HepG2 (cell line): Measurements from ENCODE around the gene ASF1B. TPM values are rescaled to one million over a fixed set of nuclear protein-coding genes. Genes with fewer than 3 reads are reported as not detected.

Source experiments
- ATAC-seq: fragments of 200-7000 bp; cut with Tn5 transposase; 3 replicates; pipeline ENCODE4 v1.9.1; 2020; ENCODE audit warnings: mild to moderate bottlenecking, moderate library complexity
- BruUV-seq: library from RNA; stranded (reverse); fragments of 400-500 nt; replicated peaks from 2 replicates; lab custom pipeline; 2021; lab: Mats Ljungman, UMichigan
- CTCF ChIA-PET: fragments of 300-600 bp; formaldehyde crosslinking; extraction: SDS; loops from one replicate; lab custom pipeline; 2021; ENCODE audit warnings: low total read pairs, inconsistent platforms, low intra/inter-chr PET ratio; lab: Yijun Ruan, JAX
- POLR2A ChIA-PET: fragments of 350-600 bp; sonication (Branson Sonifier 250); formaldehyde crosslinking; loops from one replicate; lab custom pipeline; 2020; ENCODE audit warnings: antibody characterized with exemption, inconsistent platforms; lab: Yijun Ruan, JAX
- DNase-seq: peaks from one replicate; pipeline ENCODE4 v3.0.0-alpha.2; 2015; ENCODE audit warnings: low spot score
- FAIRE-seq: peaks from 3 replicates; lab custom pipeline; 2011; peaks lifted over from hg19 to GRCh38; lab: Jason Lieb, UNC
- H2AFZ ChIP-seq: one replicate; pipeline ENCODE4 v1.6.1; 2011; ENCODE audit warnings: low read length, inconsistent platforms
- H3K27ac ChIP-seq: fragments of 300-600 bp; 3 replicates; pipeline ENCODE4 v1.8.0; 2011; ENCODE audit warnings: mixed run types, mild to moderate bottlenecking, mixed read lengths, low read length, inconsistent platforms; ENCODE audit not compliant: insufficient read depth; ENCODE audit errors: extremely low read length
- H3K27me3 ChIP-seq, 2 experiments: fragments of 200-600 bp in 1 of 2; 2 replicates in 1 of 2; 3 replicates in 1 of 2; pipeline versions ENCODE4 v1.6.0 to v1.8.0; 2011; ENCODE audit warnings: low read length in 2 of 2, mild to moderate bottlenecking in 2 of 2, moderate library complexity in 2 of 2, inconsistent platforms in 1 of 2; ENCODE audit not compliant: insufficient read depth in 2 of 2, control insufficient read depth in 1 of 2
- H3K36me3 ChIP-seq, 2 experiments: fragments of 200-600 bp in 1 of 2; replicated peaks in 1 of 2; 2 replicates in 1 of 2; 3 replicates in 1 of 2; pipeline versions ENCODE4 v1.5.1 to v1.8.0; 2011; ENCODE audit warnings: low read length in 2 of 2, inconsistent platforms in 1 of 2; ENCODE audit not compliant: insufficient read depth in 2 of 2, control insufficient read depth in 1 of 2
- H3K4me1 ChIP-seq: 2 replicates; pipeline ENCODE4 v1.5.1; 2012; ENCODE audit warnings: low read length, inconsistent platforms; ENCODE audit not compliant: insufficient read depth
- H3K4me2 ChIP-seq: 2 replicates; pipeline ENCODE4 v1.6.0; 2011; ENCODE audit warnings: low read depth, low read length, inconsistent platforms
- H3K4me3 ChIP-seq, 3 experiments: fragments of 200-600 bp in 1 of 3; sonication (generic), shearing (Covaris generic) in 1 of 3; replicated peaks in 1 of 3; 2 replicates each; pipeline ENCODE4 v1.5.1; 2011 to 2016; ENCODE audit warnings: low read length in 3 of 3, inconsistent platforms in 2 of 3, low read depth in 2 of 3, mild to moderate bottlenecking in 2 of 3, control low read depth in 1 of 3, mixed read lengths in 1 of 3; ENCODE audit not compliant: insufficient read depth in 1 of 3
- H3K79me2 ChIP-seq: one replicate; pipeline ENCODE4 v1.6.1; 2011; ENCODE audit warnings: low read length, inconsistent platforms; ENCODE audit not compliant: insufficient read depth
- H3K9ac ChIP-seq: 2 replicates; pipeline ENCODE4 v1.6.0; 2011; ENCODE audit warnings: mild to moderate bottlenecking, low read depth, low read length, inconsistent platforms; ENCODE audit not compliant: insufficient read depth
- H3K9me3 ChIP-seq: 2 replicates; pipeline ENCODE4 v1.5.1; 2012; ENCODE audit warnings: mild to moderate bottlenecking, low read length
- H4K20me1 ChIP-seq: 2 replicates; pipeline ENCODE4 v1.6.0; 2011; ENCODE audit warnings: inconsistent platforms, mild to moderate bottlenecking, low read length, moderate library complexity; ENCODE audit not compliant: insufficient read depth
- DNMT3B ChIP-seq: conservative IDR thresholded peaks from 2 replicates; pipeline ENCODE4 v1.6.1; 2016; ENCODE audit warnings: missing biosample characterization, control low read depth
- MLLT10 ChIP-seq: sonication (generic); formaldehyde crosslinking; IDR thresholded peaks from 2 replicates; pipeline ENCODE4 v1.4.0; 2020; ENCODE audit warnings: missing genetic modification reagents
- ZMYM3 ChIP-seq: sonication (generic); formaldehyde crosslinking; IDR thresholded peaks from 2 replicates; pipeline ENCODE4 v1.5.1; 2020; ENCODE audit warnings: mild to moderate bottlenecking, missing genetic modification reagents
- ZNF354B ChIP-seq: sonication (generic); formaldehyde crosslinking; IDR thresholded peaks from 2 replicates; pipeline ENCODE4 v1.8.0; 2022; ENCODE audit warnings: mild to moderate bottlenecking, missing genetic modification reagents
- ZNF768 ChIP-seq: sonication (generic); formaldehyde crosslinking; IDR thresholded peaks from 2 replicates; pipeline ENCODE4 v1.4.0; 2020; ENCODE audit warnings: missing genetic modification reagents
- WGBS: methylation state at CpG from one replicate; pipeline ENCODE4 v1.1.6; 2017; ENCODE audit warnings: low lambda C conversion rate; 5-methylcytosine and 5-hydroxymethylcytosine counted together
- in situ Hi-C: cut with HindIII; loops from 2 replicates; pipeline ENCODE4 v1.10.0; 2017; ENCODE audit warnings: low pct_unique_long_range_greater_than_20kb; ENCODE audit not compliant: extremely low pct_ligation_motif_present
- intact Hi-C: fragments of 100-400 bp; cut with micrococcal nuclease; formaldehyde crosslinking; loops from one replicate; pipeline ENCODE4 v1.10.0; 2022; ENCODE audit not compliant: unreplicated experiment
- polyA plus RNA-seq, 8 experiments: library from polyadenylated mRNA; depleted of rRNA in 3 of 8; stranded (reverse) in 7 of 8; unstranded in 1 of 8; fragments of >200 nt; fragmentation: Illumina TruSeq in 4 of 8; extraction: Trizol in 4 of 8; gene quantifications; 2 replicates each; pipeline versions ENCODE4 v1.2.1 to v1.2.3, GENCODE V29; 2011 to 2016; ENCODE audit warnings: low read depth in 4 of 8, missing spikeins in 1 of 8, mixed read lengths in 1 of 8; ENCODE audit not compliant: insufficient read depth in 1 of 8
- total RNA-seq, 5 experiments: library from RNA; depleted of rRNA; stranded (reverse); fragments of >200 nt; fragmentation: Illumina TruSeq; extraction: Trizol; gene quantifications; 2 replicates each; pipeline ENCODE4 v1.2.3, GENCODE V29; 2016; ENCODE audit warnings: low read depth in 1 of 5
- TF ChIP-seq, protein P1 (sequence below): sonication (generic); formaldehyde crosslinking; IDR thresholded peaks from 2 replicates; pipeline ENCODE4 v1.4.0; 2020; ENCODE audit warnings: mild to moderate bottlenecking, missing genetic modification reagents
- TF ChIP-seq, protein P2 (sequence below): sonication (generic); formaldehyde crosslinking; IDR thresholded peaks from 2 replicates; pipeline ENCODE4 v1.4.0; 2020; ENCODE audit warnings: missing genetic modification reagents
- TF ChIP-seq, protein P3 (sequence below): sonication (generic); formaldehyde crosslinking; IDR thresholded peaks from 2 replicates; pipeline ENCODE4 v1.4.0; 2020; ENCODE audit warnings: mild to moderate bottlenecking, missing genetic modification reagents

The ASF1B gene
- total and polyA plus RNA-seq, 2 of the 13 experiments (the other 11 are each of a cell fraction or from before 2014, with no cell fraction given) = 18.2 to 24.8 TPM

DNA sequence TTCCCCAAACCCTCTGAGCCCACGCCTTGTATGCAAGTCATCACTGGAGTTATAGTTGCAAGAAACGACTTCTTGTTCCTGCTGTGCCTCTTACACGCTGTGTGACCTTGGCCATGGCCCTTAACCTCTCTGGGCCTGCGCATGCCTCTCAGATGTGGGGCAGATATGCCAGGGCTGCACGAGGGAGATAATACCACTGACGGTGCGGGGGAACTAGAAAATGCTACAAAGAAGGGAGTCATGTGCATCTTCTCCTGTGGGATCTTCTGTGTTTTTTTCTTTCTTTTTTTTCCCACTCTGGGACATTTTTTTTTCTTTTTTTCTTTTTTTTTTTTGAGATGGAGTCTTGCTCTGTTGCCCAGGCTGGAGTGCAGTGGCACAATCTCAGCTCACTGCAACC lies 41.5 kb downstream of the ASF1B start:
- WGBS = 78% methylated on average over 7 of the region's 7 CpGs

DNA sequence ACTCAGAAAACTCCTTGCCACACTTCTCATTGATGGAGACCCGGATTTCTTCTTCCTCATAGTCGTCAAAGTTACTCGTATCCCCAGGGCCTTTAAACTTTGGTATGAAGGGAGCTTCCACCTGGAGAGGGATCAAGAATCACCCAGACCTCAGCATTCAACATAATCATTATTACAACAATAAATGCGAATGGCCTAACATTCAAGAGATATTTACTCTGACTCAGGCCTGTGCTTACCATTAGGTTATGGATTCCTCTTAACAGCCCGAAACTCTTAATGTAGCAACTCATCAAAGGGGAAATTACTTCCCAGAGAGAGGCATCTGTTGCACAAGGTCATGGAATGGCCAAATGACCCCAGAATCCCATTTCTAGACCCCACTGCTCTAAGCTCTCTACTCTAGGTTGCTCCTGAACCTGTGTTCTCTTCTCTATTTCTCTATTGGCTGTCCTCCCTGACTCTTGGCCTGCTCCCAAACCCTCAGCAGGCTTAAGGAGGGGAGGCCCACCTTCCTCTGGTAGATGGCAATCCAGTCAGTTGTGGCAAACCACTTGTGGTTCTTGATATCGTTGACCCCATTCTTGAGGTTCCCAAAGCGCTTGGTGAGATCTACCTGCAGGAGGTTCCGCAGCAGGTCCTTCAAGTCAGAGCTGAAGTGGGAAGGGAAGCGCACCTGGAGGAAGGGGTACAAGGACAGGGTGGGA lies 43.1 kb downstream of the ASF1B start:
- BruUV-seq = no TSS peak
- TF ChIP-seq, protein P1, sequence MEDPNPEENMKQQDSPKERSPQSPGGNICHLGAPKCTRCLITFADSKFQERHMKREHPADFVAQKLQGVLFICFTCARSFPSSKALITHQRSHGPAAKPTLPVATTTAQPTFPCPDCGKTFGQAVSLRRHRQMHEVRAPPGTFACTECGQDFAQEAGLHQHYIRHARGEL (CRISPR knock-in tag) = no peak
- TF ChIP-seq MLLT10 (CRISPR knock-in tag) = no peak
- no peak for TF ChIP-seq DNMT3B (CRISPR knock-in tag)
- TF ChIP-seq ZNF354B (CRISPR knock-in tag) = peak; percentile 100; the same call in 1 of the 2 replicates
- TF ChIP-seq, all 625 proteins: peak for 1
- DNase-seq = no peak
- Histone ChIP-seq H3K79me2 (peaks cover 4% of the 10 kb centered on the region), H3K4me3 (no peak overlapping the region), H4K20me1 (no peaks in the 10 kb centered on the region), H3K9me3 (peaks cover 6% of the 10 kb centered on the region; the same call in 1 of the 2 replicates), H2AFZ (no peak overlapping the region), H3K4me2 (no peak overlapping the region), H3K36me3 (peaks cover 5 to 11% of the 10 kb centered on the region in 2 experiments; a peak in 3 of 5 replicates), H3K4me1 (peaks cover 18% of the 10 kb centered on the region), H3K27ac (no peak overlapping the region), H3K27me3 (no peaks in the 10 kb centered on the region), H3K9ac (no peak overlapping the region)
- no peak for FAIRE-seq
- WGBS = 98% methylated on average over 9 of the region's 9 CpGs
- ChIA-PET CTCF (no interaction called here), POLR2A (no interaction called here)
- intact Hi-C loops (no loop called here), in situ Hi-C loops (no loop called here)
- ATAC-seq = no peak

More for the DNA sequence above, 41.5 kb downstream of the ASF1B start:
- FAIRE-seq (no peak), DNase-seq (no peak), ATAC-seq (no peak)
- Histone ChIP-seq H3K79me2 (no peaks in the 10 kb centered on the region), H3K9ac (no peak overlapping the region), H3K4me1 (peaks cover 6% of the 10 kb centered on the region), H3K27ac (no peak overlapping the region), H3K4me2 (no peak overlapping the region), H3K27me3 (no peaks in the 10 kb centered on the region), H4K20me1 (no peaks in the 10 kb centered on the region), H3K36me3 (peaks cover 3 to 8% of the 10 kb centered on the region in 2 experiments; a peak in 3 of 5 replicates), H3K4me3 (no peak overlapping the region), H3K9me3 (peaks cover 6% of the 10 kb centered on the region; the same call in 1 of the 2 replicates), H2AFZ (no peak overlapping the region)
- in situ Hi-C loops = no loop called here
- intact Hi-C loops = no loop called here
- CTCF ChIA-PET = no interaction called here
- TSS peak; percentile 49 for BruUV-seq
- POLR2A ChIA-PET = interaction anchor here (1.3 to 1.4 kb wide), 2 partner anchors 23 to 42 kb away, joined by 3 read pairs; partner anchors contain the start of gene PRKACA
- TF ChIP-seq, protein P2, sequence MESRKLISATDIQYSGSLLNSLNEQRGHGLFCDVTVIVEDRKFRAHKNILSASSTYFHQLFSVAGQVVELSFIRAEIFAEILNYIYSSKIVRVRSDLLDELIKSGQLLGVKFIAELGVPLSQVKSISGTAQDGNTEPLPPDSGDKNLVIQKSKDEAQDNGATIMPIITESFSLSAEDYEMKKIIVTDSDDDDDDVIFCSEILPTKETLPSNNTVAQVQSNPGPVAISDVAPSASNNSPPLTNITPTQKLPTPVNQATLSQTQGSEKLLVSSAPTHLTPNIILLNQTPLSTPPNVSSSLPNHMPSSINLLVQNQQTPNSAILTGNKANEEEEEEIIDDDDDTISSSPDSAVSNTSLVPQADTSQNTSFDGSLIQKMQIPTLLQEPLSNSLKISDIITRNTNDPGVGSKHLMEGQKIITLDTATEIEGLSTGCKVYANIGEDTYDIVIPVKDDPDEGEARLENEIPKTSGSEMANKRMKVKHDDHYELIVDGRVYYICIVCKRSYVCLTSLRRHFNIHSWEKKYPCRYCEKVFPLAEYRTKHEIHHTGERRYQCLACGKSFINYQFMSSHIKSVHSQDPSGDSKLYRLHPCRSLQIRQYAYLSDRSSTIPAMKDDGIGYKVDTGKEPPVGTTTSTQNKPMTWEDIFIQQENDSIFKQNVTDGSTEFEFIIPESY (CRISPR knock-in tag) = no peak
- TF ChIP-seq, protein P3, sequence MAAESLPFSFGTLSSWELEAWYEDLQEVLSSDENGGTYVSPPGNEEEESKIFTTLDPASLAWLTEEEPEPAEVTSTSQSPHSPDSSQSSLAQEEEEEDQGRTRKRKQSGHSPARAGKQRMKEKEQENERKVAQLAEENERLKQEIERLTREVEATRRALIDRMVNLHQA = no peak
- TF ChIP-seq ZMYM3 = peak; percentile 62; the same call in 1 of the 2 replicates
- peak; percentile 99 for TF ChIP-seq ZNF768 (CRISPR knock-in tag)
- TF ChIP-seq, all 625 proteins: peak for 2
